SU-DHL-6 (cell line): ENCODE results near the gene IL17RD.

Experiments used
- EZH2phosphoT487 ChIP-seq: fragments of 200-600 bp; sonication (generic), shearing (Covaris generic); conservative IDR thresholded peaks from 2 replicates; pipeline ENCODE4 v1.6.1; 2018; ENCODE audit warnings: mild to moderate bottlenecking, antibody characterized with exemption, low read length, moderate library complexity, mixed read lengths
- TF ChIP-seq, protein P1 (sequence below): fragments of 200-600 bp; sonication (generic); IDR thresholded peaks from one replicate; pipeline ENCODE4 v1.5.1; 2017; ENCODE audit warnings: antibody characterized with exemption, mild to moderate bottlenecking, low read length, moderate library complexity; ENCODE audit not compliant: insufficient read depth, poor library complexity, severe bottlenecking

- TF ChIP-seq, protein P1, sequence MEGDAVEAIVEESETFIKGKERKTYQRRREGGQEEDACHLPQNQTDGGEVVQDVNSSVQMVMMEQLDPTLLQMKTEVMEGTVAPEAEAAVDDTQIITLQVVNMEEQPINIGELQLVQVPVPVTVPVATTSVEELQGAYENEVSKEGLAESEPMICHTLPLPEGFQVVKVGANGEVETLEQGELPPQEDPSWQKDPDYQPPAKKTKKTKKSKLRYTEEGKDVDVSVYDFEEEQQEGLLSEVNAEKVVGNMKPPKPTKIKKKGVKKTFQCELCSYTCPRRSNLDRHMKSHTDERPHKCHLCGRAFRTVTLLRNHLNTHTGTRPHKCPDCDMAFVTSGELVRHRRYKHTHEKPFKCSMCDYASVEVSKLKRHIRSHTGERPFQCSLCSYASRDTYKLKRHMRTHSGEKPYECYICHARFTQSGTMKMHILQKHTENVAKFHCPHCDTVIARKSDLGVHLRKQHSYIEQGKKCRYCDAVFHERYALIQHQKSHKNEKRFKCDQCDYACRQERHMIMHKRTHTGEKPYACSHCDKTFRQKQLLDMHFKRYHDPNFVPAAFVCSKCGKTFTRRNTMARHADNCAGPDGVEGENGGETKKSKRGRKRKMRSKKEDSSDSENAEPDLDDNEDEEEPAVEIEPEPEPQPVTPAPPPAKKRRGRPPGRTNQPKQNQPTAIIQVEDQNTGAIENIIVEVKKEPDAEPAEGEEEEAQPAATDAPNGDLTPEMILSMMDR, result peak; percentile 24
- TF ChIP-seq EZH2phosphoT487, result no peak
Measured at GRCh38 chr3:57179580-57180410, 14.6 kb upstream of the IL17RD start.
